HepG2 (cell line): ENCODE results near the gene DCHS2. TPM values are rescaled to one million over a fixed set of nuclear protein-coding genes. Genes with fewer than 3 reads are reported as not detected.

Experiments
- ATAC-seq: fragments of 200-7000 bp; cut with Tn5 transposase; 3 replicates; pipeline ENCODE4 v1.9.1; 2020; ENCODE audit warnings: mild to moderate bottlenecking, moderate library complexity
- BruUV-seq: library from RNA; stranded (reverse); fragments of 400-500 nt; replicated peaks from 2 replicates; lab custom pipeline; 2021; lab: Mats Ljungman, UMichigan
- CTCF ChIA-PET: fragments of 300-600 bp; formaldehyde crosslinking; extraction: SDS; loops from one replicate; lab custom pipeline; 2021; ENCODE audit warnings: low total read pairs, inconsistent platforms, low intra/inter-chr PET ratio; lab: Yijun Ruan, JAX
- POLR2A ChIA-PET: fragments of 350-600 bp; sonication (Branson Sonifier 250); formaldehyde crosslinking; loops from one replicate; lab custom pipeline; 2020; ENCODE audit warnings: antibody characterized with exemption, inconsistent platforms; lab: Yijun Ruan, JAX
- DNase-seq: peaks from one replicate; pipeline ENCODE4 v3.0.0-alpha.2; 2015; ENCODE audit warnings: low spot score
- FAIRE-seq: peaks from 3 replicates; lab custom pipeline; 2011; peaks lifted over from hg19 to GRCh38; lab: Jason Lieb, UNC
- H2AFZ ChIP-seq: one replicate; pipeline ENCODE4 v1.6.1; 2011; ENCODE audit warnings: low read length, inconsistent platforms
- H3K27ac ChIP-seq: fragments of 300-600 bp; 3 replicates; pipeline ENCODE4 v1.8.0; 2011; ENCODE audit warnings: mixed run types, mild to moderate bottlenecking, mixed read lengths, low read length, inconsistent platforms; ENCODE audit not compliant: insufficient read depth; ENCODE audit errors: extremely low read length
- H3K27me3 ChIP-seq, 2 experiments: fragments of 200-600 bp in 1 of 2; 2 replicates in 1 of 2; 3 replicates in 1 of 2; pipeline versions ENCODE4 v1.6.0 to v1.8.0; 2011; ENCODE audit warnings: low read length in 2 of 2, mild to moderate bottlenecking in 2 of 2, moderate library complexity in 2 of 2, inconsistent platforms in 1 of 2; ENCODE audit not compliant: insufficient read depth in 2 of 2, control insufficient read depth in 1 of 2
- H3K36me3 ChIP-seq, 2 experiments: fragments of 200-600 bp in 1 of 2; replicated peaks in 1 of 2; 2 replicates in 1 of 2; 3 replicates in 1 of 2; pipeline versions ENCODE4 v1.5.1 to v1.8.0; 2011; ENCODE audit warnings: low read length in 2 of 2, inconsistent platforms in 1 of 2; ENCODE audit not compliant: insufficient read depth in 2 of 2, control insufficient read depth in 1 of 2
- H3K4me1 ChIP-seq: 2 replicates; pipeline ENCODE4 v1.5.1; 2012; ENCODE audit warnings: low read length, inconsistent platforms; ENCODE audit not compliant: insufficient read depth
- H3K4me2 ChIP-seq: 2 replicates; pipeline ENCODE4 v1.6.0; 2011; ENCODE audit warnings: low read depth, low read length, inconsistent platforms
- H3K4me3 ChIP-seq, 3 experiments: fragments of 200-600 bp in 1 of 3; sonication (generic), shearing (Covaris generic) in 1 of 3; replicated peaks in 1 of 3; 2 replicates each; pipeline ENCODE4 v1.5.1; 2011 to 2016; ENCODE audit warnings: low read length in 3 of 3, inconsistent platforms in 2 of 3, low read depth in 2 of 3, mild to moderate bottlenecking in 2 of 3, control low read depth in 1 of 3, mixed read lengths in 1 of 3; ENCODE audit not compliant: insufficient read depth in 1 of 3
- H3K79me2 ChIP-seq: one replicate; pipeline ENCODE4 v1.6.1; 2011; ENCODE audit warnings: low read length, inconsistent platforms; ENCODE audit not compliant: insufficient read depth
- H3K9ac ChIP-seq: 2 replicates; pipeline ENCODE4 v1.6.0; 2011; ENCODE audit warnings: mild to moderate bottlenecking, low read depth, low read length, inconsistent platforms; ENCODE audit not compliant: insufficient read depth
- H3K9me3 ChIP-seq: 2 replicates; pipeline ENCODE4 v1.5.1; 2012; ENCODE audit warnings: mild to moderate bottlenecking, low read length
- H4K20me1 ChIP-seq: 2 replicates; pipeline ENCODE4 v1.6.0; 2011; ENCODE audit warnings: inconsistent platforms, mild to moderate bottlenecking, low read length, moderate library complexity; ENCODE audit not compliant: insufficient read depth
- ARNTL ChIP-seq: sonication (generic); formaldehyde crosslinking; IDR thresholded peaks from 2 replicates; pipeline ENCODE4 v1.4.0; 2020; ENCODE audit warnings: mild to moderate bottlenecking, missing genetic modification reagents
- NKX3-1 ChIP-seq: sonication (generic); formaldehyde crosslinking; IDR thresholded peaks from 2 replicates; pipeline ENCODE4 v1.5.0; 2020; ENCODE audit warnings: missing genetic modification reagents
- PRPF4 ChIP-seq: fragments of 200-400 bp; formaldehyde crosslinking; IDR thresholded peaks from 2 replicates; pipeline ENCODE4 v1.6.1; 2016; ENCODE audit warnings: low read length, low read depth; ENCODE audit not compliant: poor library complexity, severe bottlenecking
- WGBS: methylation state at CpG from one replicate; pipeline ENCODE4 v1.1.6; 2017; ENCODE audit warnings: low lambda C conversion rate; 5-methylcytosine and 5-hydroxymethylcytosine counted together
- in situ Hi-C: cut with HindIII; loops from 2 replicates; pipeline ENCODE4 v1.10.0; 2017; ENCODE audit warnings: low pct_unique_long_range_greater_than_20kb; ENCODE audit not compliant: extremely low pct_ligation_motif_present
- intact Hi-C: fragments of 100-400 bp; cut with micrococcal nuclease; formaldehyde crosslinking; loops from one replicate; pipeline ENCODE4 v1.10.0; 2022; ENCODE audit not compliant: unreplicated experiment
- polyA plus RNA-seq, 8 experiments: library from polyadenylated mRNA; depleted of rRNA in 3 of 8; stranded (reverse) in 7 of 8; unstranded in 1 of 8; fragments of >200 nt; fragmentation: Illumina TruSeq in 4 of 8; extraction: Trizol in 4 of 8; gene quantifications; 2 replicates each; pipeline versions ENCODE4 v1.2.1 to v1.2.3, GENCODE V29; 2011 to 2016; ENCODE audit warnings: low read depth in 4 of 8, missing spikeins in 1 of 8, mixed read lengths in 1 of 8; ENCODE audit not compliant: insufficient read depth in 1 of 8
- total RNA-seq, 5 experiments: library from RNA; depleted of rRNA; stranded (reverse); fragments of >200 nt; fragmentation: Illumina TruSeq; extraction: Trizol; gene quantifications; 2 replicates each; pipeline ENCODE4 v1.2.3, GENCODE V29; 2016; ENCODE audit warnings: low read depth in 1 of 5
- TF ChIP-seq, protein P1 (sequence below): sonication (generic); formaldehyde crosslinking; IDR thresholded peaks from 2 replicates; pipeline ENCODE4 v1.5.1; 2020; ENCODE audit warnings: missing genetic modification reagents, mild to moderate bottlenecking, borderline replicate concordance

DCHS2 gene
- total and polyA plus RNA-seq, 2 of the 13 experiments (the other 11 are each of a cell fraction or from before 2014, with no cell fraction given): 0.03 TPM; not detected in 1

DNA sequence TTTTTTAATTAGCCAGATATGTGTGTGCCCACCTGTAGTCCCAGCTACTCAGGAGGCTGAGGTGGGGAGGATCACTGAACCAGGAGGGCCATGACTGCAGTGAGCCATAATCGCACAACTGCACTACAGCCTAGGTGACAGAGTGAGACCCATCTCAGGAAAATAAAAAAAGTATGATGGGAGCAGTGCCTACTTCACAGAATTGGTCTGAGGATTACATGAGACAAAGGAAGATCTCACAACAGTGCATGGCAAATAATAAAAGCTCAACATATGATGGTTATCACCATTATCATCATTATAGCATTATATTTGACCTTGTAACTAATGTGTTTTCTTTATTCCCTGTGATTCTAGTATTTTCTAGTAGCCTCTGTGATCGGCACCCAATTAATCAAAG is 19.9 kb upstream of the DCHS2 start:
- H3K4me3 ChIP-seq: no peak overlapping the region
- BruUV-seq: no TSS peak
- FAIRE-seq (no peak), ATAC-seq (no peak), DNase-seq (no peak)
- no peaks in the 10 kb centered on the region for H3K79me2 ChIP-seq
- no peaks in the 10 kb centered on the region for H4K20me1 ChIP-seq
- TF ChIP-seq, protein P1, sequence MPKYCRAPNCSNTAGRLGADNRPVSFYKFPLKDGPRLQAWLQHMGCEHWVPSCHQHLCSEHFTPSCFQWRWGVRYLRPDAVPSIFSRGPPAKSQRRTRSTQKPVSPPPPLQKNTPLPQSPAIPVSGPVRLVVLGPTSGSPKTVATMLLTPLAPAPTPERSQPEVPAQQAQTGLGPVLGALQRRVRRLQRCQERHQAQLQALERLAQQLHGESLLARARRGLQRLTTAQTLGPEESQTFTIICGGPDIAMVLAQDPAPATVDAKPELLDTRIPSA (CRISPR knock-in tag): no peak
- CTCF ChIA-PET: no interaction called here
- POLR2A ChIA-PET: no interaction called here
- in situ Hi-C loops: no loop called here
- no peaks in the 10 kb centered on the region for H3K36me3 ChIP-seq
- H3K27ac ChIP-seq: no peak overlapping the region
- H3K4me2 ChIP-seq: no peak overlapping the region
- no peak overlapping the region for H3K9ac ChIP-seq
- no peaks in the 10 kb centered on the region for H3K9me3 ChIP-seq
- H3K4me1 ChIP-seq: no peaks in the 10 kb centered on the region
- intact Hi-C loops: no loop called here
- H2AFZ ChIP-seq: no peak overlapping the region
- H3K27me3 ChIP-seq: no peaks in the 10 kb centered on the region; a peak in 3 of 5 replicates
- 0% methylated on average over 2 of the region's 2 CpGs for WGBS

DNA sequence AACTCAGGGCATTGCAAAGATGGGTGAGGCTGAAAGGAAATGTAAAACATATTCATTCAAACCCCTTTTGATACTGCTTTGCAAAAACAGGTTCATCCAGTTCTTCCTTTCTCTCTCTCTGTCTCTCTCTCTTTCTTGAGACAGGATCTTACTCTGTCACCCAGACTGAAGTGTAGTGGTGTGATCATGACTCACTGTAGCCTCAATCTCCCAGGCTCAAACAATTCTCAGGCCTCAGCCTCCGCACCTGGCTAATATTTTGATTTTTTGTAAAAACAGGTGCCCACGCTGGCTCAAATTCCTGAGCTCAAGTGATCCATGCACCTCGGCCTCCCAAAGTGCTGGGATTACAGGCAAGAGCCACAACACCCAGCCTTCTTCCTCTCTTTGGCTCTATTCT is 15.6 kb upstream of the DCHS2 start:
- Histone ChIP-seq H3K4me1 (no peaks in the 10 kb centered on the region), H2AFZ (no peak overlapping the region), H3K36me3 (no peaks in the 10 kb centered on the region), H3K4me3 (no peak overlapping the region), H3K9me3 (no peaks in the 10 kb centered on the region), H3K27ac (no peak overlapping the region), H3K79me2 (no peaks in the 10 kb centered on the region), H3K27me3 (no peaks in the 10 kb centered on the region; a peak in 2 of 5 replicates), H4K20me1 (no peaks in the 10 kb centered on the region), H3K4me2 (no peak overlapping the region), H3K9ac (no peak overlapping the region)
- ATAC-seq (no peak), DNase-seq (no peak), FAIRE-seq (no peak)
- intact Hi-C loops (loop anchor here (2.0 kb wide), 1 partner anchor 178 kb away; no protein-coding TSS in a partner anchor), in situ Hi-C loops (loop anchor here (5.0 kb wide), 1 partner anchor 110 kb away; no protein-coding TSS in a partner anchor)
- TF ChIP-seq NKX3-1 (no peak), PRPF4 (no peak), ARNTL (no peak)
- no TSS peak for BruUV-seq
- POLR2A ChIA-PET: no interaction called here
- 5% methylated on average over 3 of the region's 3 CpGs for WGBS
- CTCF ChIA-PET: no interaction called here
